GM12874 (cell line): Measurements from ENCODE around the gene BTBD19.

Experiments used
- TF ChIP-seq, protein P1 (sequence below): IDR thresholded peaks from 2 replicates; pipeline ENCODE4 v1.5.1; 2011; ENCODE audit warnings: low read depth, mild to moderate bottlenecking, control low read depth, low read length, moderate library complexity; ENCODE audit not compliant: insufficient read depth

Gene BTBD19, protein sequence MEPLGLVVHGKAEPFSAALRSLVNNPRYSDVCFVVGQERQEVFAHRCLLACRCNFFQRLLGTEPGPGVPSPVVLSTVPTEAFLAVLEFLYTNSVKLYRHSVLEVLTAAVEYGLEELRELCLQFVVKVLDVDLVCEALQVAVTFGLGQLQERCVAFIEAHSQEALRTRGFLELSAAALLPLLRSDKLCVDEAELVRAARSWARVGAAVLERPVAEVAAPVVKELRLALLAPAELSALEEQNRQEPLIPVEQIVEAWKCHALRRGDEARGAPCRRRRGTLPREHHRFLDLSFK

DNA sequence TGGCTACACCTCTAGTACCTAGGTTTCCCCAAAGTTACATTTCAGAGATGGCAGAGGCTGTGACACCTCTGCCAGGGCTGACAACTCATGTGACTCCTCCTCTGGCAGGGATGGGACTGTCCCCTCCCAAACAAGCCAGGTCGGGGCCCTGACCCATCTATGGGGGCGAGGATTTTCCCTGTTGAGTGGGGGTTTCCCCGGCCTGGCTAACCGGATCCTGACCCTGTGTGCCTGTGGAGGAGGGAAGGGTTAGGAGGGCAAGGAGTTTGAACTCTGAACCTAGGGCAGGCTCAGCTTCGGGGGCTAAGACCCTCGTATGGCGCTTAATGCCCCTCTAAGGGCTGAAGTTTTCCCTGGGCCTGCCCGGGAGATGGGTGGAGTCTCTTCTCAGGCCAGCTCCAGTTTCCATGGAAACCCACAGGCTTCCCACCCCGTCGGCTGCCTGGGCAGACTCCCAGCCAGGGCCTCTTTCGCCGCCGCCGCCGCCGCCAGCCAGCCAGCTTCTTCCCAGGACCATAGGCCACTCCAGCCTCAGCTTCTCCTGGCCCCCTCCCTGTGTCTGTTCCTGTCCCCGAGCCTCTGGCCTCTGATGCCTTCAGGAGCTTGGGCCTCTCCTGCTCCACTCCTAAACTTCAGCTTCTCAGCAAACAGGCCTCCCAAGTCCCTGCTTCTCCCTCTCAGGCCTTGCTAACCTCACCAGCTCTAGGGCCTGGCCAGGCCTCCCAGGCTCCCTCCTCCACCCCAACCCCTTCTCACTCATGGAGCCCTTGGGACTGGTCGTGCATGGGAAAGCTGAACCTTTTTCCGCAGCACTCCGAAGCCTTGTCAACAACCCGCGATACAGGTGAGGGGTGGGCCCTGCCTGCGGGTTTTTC, at the start of gene BTBD19:
BTBD19 (plus strand) TSS at position 461 of the 875 bp plus-strand sequence; CDS start at position 759, 298 bp downstream.
- TF ChIP-seq, protein P1, sequence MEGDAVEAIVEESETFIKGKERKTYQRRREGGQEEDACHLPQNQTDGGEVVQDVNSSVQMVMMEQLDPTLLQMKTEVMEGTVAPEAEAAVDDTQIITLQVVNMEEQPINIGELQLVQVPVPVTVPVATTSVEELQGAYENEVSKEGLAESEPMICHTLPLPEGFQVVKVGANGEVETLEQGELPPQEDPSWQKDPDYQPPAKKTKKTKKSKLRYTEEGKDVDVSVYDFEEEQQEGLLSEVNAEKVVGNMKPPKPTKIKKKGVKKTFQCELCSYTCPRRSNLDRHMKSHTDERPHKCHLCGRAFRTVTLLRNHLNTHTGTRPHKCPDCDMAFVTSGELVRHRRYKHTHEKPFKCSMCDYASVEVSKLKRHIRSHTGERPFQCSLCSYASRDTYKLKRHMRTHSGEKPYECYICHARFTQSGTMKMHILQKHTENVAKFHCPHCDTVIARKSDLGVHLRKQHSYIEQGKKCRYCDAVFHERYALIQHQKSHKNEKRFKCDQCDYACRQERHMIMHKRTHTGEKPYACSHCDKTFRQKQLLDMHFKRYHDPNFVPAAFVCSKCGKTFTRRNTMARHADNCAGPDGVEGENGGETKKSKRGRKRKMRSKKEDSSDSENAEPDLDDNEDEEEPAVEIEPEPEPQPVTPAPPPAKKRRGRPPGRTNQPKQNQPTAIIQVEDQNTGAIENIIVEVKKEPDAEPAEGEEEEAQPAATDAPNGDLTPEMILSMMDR, result no peak

DNA sequence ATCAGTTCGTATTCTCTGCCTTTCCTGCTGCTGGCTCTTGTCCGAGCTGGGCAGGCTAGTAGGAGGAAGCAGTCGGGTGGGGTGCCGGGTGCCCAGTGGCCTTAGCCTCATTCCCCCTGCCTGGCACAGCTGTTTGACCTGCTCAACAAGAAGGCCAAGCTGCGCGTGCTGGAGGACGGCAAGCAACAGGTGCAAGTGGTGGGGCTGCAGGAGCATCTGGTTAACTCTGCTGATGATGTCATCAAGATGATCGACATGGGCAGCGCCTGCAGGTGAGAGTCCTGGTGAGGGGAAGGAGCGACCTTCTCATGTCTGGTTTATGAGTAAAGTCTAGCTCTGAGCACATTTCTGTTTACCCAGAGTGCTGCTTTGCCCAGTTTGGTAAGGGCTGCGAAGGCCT, 49.2 kb upstream of the BTBD19 start:
- TF ChIP-seq, protein P1, result no peak

DNA sequence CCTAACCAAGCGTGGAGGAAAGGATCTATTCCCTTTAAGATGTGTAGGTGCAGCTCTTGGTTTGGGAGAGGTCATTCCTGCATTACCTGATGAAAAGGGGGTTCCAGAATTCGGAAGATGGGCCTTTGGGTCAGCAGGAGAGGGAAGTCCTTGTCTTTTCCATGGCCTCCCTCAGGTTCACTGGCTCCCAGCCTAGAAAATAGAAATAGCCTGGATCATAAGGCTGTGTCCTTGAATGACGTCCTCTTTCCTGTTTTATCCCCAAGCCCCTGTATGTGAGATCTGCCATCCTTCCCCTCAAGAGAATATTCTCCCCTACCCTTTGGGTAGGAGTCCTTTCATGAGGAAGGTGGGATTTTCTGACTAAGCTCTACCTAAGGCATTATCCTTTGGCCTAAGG, 47.4 kb upstream of the BTBD19 start:
- TF ChIP-seq, protein P1, result no peak

DNA sequence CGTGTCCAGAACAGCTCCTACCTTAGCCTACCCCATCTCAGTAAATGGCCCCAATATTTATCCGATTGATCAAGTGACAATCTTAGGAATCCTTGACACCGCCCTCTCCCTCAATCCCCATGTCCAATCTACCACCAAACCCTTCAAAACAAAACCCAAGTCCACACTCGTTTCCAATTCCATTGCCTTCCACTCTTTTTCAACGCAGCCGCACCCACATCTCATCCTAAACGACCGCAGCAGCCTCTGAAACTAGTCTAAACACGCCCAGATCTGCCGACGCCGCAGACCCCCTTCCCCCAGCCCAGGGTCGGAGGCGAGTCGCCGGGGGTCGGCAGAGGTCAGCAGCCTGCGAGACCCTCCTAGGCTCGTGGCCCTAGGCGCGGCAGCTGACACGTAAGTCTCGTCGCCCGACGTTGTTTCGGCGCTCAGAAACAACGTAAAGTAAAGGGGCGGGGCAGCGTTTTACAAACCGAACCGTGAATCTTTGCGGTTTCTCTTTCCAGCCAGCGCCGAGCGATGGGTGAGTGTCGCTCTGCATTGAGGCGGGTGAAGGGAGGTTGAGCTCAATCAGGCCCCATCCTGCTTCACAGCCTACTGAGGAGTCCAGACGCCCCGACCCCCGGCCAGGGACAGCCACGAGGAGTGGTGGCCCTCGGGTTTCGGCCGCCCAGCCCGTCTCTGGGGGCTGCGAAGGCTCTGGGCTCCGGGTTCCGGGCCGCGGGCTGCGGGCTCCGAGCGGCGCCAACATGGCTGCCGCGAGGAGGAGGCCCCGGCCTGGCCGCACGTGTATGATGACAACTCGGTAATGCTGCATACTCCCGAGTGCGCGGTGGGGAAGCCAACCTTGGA, 33.0 kb upstream of the BTBD19 start, which contains the start of gene RPS8:
RPS8 (plus strand) TSS at position 463 of the 852 bp plus-strand sequence; CDS start at position 520, 57 bp downstream.
- TF ChIP-seq, protein P1, result no peak

DNA sequence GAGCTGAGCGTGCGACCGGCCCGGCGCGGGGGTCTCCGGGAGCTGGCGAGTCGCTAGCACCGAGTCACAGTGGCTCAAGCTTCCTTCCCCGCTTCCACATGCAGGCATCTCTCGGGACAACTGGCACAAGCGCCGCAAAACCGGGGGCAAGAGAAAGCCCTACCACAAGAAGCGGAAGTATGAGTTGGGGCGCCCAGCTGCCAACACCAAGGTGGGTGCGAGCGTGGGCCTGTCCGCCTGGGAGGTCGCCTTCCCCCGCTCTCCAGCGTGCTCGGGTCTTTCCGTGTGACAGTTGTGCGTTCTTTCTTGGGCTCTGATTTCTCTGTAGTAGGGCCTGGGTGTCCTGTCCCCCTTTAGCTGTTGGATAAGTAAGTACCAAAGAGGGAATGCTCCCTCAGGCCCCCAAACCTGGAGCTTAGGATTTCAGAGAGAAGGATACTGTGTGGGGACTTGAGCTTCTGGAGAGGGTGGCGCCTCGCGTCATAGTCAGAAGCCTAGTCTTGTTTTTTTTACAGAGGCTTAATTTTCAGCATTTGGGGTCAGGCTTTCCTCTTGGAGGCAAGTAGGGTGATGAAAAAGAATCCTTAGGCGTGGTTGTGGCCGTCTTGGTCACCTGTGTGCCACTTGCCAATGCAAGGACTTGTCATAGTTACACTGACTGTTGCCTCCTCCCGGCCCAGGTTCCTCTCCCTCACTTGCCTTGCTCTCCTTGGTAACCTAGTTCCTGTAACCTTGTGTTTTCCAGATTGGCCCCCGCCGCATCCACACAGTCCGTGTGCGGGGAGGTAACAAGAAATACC, 32.2 kb upstream of the BTBD19 start:
- TF ChIP-seq, protein P1, result no peak

DNA sequence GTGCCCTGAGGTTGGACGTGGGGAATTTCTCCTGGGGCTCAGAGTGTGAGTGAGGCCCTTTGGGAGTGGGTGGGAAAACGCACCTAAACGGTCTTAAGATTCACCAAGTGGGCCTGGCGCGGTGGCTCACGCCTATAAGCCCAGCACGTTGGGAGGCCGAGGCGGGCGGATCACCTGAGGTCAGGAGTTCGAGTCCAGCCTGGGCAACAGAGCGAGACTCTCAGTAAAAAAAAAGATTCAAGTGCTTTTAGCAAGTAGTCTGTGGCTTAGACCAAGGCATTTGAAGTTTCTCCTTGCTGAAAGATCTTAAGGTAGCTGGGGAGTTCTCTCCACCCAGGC, 31.6 kb upstream of the BTBD19 start:
- TF ChIP-seq, protein P1, result no peak
